GM18517 (cell line): Measurements from ENCODE around the gene MAP1LC3B.
"Not testable (repeated sequence)": the region's sequence is repeated elsewhere in the genome, so short reads cannot be mapped to it uniquely, and the experiment has no call there.

Experiments
- ATAC-seq: cut with Tn5 transposase; IDR thresholded peaks from one replicate; pipeline ENCODE4 v1.9.1; 2021; ENCODE audit warnings: mild to moderate bottlenecking, moderate library complexity; ENCODE audit not compliant: unreplicated experiment

The MAP1LC3B gene

DNA sequence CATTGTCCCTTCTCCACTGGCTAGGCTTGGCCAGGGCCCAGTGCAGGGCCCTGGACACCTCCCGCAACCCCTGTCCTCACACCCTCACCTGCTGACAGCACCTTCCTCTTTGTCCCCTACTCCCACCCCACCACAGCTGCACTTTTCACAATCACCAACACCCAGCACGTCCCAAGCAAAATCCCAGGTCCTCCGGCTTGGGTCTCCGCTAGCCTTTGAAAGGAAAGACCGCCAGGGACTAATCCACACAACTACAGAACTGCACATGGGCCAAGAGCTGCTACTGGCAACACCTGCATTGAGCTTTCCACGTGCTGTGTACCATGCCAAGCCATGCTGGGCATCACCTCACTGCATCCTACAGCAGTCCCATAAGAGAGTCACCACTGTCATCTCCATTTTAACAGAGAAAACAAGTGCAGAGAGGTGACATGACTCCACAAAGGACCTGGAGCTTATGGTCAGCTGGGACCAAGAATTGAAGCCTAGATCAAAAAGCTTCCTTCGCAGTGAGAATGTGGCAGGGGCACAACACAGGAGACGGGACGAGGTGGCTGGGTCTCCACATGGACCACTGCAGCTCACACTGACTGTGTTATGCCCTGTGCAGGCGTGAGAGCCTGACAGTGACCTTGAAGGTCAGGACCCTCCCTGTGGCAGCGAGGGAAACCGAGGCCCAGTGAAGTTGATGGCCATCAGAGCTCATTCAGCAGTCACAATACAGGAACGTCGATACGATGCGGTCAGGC lies 31.1 kb upstream of the MAP1LC3B start:
- ATAC-seq = no peak

DNA sequence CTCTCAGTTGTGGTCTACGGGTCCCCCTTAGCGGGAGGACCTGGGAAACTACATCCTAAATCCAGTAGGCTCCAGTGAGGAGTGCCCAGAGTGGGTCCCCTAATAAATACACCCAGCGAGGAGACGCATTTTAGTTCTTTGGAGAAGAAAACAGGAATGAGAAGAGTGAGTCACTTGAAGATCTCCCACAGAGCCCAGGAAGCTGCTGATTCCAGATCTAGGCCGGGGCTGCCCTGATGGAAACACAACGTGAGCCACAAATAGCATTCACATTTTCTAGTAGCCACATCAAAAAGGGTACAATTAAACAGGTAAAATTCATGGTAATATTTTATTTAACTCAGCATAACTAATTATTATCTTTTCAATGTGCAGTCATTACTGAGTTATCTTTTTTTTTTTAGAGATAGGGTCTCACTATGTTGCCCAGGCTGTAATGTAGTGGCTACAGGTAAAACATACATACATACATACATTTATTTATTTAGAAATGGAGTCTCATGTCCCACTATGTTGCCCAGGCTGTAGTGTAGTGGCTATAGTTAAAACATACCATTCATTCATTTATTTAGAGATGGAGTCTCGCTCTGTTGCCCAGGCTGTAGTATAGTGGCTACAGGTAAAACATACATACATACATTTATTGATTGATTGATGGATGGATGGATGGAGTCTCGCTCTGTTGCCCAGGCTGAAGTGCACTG lies 30.1 kb upstream of the MAP1LC3B start:
- no peak for ATAC-seq

DNA sequence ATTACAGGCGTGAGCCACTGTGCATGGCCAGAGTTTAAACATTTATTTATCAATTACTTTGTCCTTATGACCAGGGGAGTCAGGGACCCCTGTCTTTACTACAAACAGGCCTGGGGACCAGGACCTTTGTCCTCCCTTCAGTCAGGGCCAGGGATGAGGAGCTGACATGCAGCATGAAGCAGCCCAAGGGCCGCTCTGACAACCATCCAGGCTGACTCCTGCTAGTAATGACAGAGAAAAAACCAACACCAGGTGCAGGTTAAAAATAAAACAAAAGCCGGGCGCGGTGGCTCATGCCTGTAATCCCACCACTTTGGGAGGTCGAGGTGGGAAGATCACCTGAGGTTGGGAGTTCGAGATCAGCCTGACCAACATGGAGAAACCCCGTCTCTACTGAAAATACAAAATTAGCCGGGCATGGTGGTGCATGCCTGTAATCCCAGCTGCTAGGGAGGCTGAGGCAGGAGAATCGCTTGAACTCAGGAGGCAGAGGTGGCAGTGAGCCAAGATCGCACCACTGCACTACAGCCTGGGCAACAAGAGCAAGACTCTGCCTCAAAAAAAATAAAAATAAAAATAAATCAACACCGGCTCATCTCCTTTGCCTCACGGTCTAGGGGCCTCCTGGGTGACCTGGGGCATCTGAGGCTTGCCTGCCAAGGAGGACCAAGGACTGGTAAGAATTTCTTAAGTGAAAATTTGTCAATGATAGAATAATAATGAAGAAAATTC lies 29.1 kb upstream of the MAP1LC3B start:
- ATAC-seq = not testable (repeated sequence)

DNA sequence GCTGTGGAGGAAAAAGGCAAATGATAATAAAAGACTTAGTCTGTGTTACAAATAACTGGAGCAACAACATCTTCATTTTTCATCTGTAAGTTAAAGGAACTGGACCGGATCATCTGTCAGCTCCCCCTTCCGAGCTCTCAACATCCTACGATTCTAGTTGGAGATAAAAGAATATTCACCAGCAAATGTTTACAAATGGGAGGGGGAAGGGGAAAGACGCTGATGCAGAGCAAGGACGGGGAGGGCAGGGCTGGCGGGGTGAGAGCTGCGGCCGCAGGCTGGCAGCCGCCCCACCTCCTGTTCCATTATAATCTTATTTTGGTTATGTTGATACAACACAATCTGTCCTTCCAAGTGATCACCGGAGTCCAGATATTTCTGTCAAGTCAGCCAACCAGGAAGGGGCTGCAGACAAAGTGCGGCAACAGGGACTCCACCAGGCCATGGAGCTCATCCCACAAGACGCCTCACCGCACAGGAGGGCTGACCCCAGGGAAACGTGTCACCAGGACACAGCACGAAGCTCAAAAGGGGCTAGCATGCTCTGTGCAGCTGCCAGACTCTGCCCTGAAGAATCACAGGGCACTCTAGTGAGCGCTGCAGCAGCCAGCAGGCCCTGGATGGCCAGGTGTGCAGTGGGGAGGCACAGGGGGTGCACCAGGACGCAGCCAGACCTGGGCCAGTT lies 28.2 kb upstream of the MAP1LC3B start:
- no peak for ATAC-seq

DNA sequence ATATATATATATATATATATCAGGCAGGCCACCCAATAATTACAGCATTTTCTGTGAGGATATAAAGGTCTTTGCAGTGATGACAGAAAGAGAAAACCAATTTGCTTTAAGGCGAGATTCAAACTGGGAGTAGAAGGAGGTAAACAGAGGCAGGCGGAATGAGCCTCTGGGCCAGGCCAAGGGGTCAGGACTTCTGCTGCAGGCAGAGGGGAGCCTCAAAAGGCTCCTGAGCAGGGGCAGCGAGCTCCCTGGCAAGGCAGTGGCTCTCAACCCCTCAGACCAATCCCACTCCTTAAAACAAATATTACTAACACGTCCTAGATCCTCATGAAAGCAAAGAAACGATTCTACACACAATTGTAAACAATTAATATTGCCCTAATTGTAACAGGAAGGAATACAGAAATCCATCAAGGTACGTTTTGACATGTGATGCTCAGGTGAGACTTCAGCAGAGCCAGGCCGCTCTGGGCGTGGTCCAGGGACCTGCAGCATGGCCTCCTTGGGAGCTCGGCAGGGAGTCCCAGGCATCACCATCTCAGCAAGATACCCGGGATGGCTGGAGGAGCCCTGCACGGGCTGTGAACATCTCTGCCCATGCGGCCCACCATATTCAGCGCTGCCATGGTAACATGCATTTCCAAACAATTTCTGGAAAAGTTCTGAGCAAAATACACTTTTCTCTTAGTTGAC lies 27.0 kb upstream of the MAP1LC3B start:
- no peak for ATAC-seq

DNA sequence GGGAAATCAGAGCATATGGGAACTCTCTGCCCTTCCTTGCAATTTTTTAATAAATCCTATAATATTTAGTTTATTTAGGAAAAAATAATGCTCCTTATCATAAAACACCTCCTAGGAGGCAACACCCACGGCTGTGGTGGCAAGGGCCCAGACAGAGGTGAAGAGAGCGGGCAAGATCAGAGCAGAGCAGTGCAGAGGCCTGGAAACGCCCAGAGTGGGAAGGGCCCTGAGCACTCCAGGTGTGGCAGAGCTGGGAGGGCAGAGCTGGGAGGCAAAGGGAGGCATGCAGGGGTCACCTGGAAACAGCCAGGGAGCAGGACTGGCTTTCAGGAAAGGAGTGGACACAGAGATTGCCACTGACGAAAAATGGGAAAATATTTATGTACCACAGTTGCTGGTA lies 25.8 kb upstream of the MAP1LC3B start:
- ATAC-seq = no peak

DNA sequence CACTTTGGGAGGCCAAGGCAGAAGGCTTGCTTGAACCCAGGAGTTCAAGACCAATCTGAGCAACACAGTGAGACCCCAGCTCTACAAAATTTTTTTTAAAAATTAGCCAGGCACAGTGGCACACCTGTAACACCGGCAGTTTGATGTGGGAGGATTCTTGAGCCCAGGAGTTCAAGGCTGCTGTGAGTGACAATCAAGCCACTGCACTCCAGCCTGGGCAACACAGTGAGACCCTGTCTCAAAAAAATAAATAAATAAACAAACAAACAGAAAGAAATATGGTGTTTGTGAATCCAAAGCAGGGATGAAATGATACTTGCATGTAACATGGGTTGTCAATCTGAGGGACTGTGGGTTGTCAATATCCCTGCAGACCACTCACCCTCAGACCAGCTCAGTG lies 25.2 kb upstream of the MAP1LC3B start:
- no peak for ATAC-seq

DNA sequence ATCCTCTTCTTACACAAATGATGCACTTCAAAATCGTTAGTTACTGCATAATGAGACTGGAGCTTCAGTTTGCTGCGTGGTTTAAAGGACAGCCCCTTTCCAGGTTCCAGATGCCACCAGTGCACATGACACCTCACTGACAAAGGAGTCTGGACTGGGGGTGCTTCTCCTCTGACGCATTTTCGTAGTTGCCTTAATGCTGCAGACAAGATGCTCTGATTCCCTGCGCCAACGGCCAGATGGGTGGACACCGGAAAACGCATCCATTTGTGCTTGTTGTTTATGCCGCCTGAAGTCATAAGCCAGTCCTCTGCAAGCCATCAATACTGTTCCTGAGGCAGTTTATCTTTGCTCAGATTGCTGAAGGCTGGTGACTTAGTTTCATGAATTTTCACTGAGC lies 24.6 kb upstream of the MAP1LC3B start:
- ATAC-seq = no peak

DNA sequence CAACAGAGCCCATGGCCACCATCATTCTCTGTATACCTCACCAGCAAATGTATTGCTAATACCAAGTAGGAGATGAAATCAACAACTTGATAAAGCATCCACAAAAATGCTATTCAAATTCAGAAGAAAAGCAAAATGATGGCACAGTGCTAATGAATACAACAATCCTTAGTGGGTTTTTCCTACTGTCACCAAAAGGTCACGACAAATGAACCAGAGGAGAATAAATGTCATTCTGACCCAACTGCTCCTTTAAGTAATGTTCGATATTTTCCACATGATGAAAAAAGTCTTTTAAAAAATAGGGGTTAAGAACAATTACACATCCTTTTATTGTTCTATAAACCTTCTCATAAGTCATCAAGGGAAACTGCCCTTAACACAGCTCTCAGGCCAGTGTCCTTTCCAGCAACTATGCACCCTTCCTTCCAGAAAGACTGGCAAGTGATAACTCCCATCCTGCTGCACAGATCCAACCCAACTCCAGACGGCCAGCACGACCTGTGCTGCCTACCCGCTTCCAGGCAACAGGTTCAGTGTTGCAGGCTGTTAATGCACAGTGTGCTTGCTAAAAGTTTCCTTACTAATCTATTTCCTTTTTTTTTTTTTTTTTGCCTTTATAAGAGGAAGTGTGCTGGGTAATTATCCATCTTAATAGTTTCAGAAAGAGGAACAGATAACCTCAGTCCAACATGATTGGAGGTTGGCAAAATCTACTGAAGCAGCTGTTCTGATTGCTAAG lies 23.9 kb upstream of the MAP1LC3B start:
- ATAC-seq = no peak

DNA sequence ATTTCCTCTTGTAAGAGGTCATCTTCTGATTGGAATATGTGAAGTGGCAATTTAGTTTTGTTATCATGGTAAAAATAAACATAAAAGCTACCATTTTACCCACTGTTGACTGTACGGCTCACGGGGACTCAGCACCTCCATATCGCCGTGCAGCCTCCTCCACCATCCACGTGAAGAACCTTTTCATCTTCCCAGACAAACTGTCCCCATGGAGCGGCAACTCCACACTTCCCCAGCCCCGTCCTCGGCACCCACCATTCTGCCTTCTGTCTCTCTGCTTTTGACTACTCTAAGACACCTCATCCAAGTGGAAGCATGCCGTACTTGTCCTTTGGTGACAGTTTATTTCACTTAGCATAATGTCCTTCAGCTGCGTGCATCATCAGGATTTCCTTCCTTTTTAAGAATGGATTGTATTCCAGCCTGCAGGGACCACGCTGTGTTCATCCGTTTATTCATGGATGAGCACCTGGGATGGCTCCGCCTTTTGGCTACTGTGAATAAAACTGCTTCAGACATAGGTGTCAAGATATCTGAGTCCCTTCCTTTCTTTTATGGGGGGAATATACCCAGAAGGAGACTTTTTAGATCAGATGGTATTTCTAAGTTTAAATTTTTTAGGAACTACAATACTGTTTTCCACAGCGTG lies 22.9 kb upstream of the MAP1LC3B start:
- no peak for ATAC-seq

DNA sequence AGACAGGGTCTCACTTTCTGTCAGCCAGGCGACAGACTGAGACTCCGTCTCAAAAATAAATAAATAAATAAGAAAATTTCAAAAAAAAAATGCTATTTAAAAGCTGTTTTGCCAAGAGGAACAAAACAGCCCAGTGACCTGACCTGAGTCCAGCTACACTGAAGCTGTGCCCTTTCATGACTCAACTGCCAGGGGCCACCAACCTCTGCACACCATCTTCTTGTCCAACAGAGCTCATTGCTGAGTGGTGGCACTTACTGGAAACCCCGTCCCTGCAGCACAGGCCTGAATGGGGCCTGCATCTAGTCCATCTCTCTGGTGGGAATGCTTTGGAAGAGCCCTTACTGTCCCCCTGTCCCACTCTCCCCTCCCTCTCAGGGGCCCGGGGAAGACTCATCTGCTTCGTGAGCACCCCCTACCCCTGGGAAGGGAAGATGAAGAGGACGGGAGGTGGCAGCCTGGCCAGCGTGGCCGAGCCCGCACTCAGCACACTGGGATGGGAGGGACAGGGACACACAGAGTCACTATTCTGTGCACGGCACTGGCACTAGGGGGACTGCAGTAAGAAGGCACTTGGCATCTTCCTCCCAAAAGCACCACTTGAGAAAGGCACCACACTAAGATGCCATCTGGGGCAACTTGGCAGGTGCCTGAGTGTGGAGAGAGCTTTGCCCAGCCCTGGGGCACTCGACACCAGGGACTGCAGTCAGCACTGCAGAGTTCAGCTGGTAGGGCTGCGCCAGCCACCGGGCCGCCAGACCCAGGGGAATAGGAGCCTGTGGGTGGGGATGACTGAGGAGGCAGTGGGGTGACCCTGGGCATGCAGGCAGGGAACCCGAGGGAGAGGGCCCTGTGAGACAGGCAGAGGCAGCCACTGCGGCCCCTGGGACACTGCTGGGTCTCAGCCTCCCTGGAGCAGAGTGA lies 22.1 kb upstream of the MAP1LC3B start:
- no peak for ATAC-seq

DNA sequence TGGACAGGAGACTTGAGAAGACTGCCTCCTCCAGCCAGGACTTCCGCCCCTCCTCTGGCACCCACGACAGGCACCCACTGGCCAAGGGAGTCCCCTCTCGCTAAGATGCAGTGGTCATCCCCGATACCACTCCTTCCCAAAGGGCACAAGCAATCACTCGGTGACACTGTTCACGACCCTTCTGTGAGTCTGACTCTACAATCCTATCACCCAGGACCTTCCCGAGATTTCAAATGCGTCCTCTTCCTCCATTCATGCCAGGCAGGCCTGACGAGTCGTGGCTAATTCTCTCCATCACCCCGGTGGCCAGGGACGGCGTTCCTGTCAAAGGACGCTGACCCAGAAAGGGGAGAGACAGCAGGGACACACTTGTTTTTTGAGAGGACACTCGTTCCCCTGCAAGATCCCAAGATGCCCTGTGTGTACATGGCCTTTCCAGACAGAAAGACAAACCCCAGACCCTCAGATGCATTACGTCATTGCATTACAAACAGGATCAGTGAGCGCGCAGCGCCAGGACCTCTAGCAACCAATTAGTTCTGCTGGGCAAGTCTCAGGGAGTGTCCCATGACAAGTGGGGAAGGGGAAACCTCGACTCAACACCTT lies 20.8 kb upstream of the MAP1LC3B start:
- no peak for ATAC-seq

DNA sequence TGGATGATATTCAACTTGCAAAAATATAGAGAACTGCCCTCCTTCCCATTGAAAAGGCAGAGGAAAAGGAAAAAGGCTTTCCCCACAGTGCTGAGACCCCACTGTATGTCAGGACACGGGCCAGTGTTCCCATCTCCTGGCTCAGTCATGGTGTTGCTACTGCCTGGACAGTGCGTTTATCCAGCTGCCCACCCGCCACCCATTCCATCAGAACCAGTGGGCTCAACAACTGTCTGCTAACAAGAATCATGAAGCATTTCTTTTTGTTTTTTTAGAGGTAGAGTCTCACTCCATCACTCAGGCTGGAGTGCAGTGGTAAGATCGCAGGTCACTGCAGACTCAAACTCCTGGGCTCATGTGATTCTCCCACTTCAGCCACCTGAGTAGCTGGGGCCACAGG lies 19.8 kb upstream of the MAP1LC3B start:
- ATAC-seq = no peak

DNA sequence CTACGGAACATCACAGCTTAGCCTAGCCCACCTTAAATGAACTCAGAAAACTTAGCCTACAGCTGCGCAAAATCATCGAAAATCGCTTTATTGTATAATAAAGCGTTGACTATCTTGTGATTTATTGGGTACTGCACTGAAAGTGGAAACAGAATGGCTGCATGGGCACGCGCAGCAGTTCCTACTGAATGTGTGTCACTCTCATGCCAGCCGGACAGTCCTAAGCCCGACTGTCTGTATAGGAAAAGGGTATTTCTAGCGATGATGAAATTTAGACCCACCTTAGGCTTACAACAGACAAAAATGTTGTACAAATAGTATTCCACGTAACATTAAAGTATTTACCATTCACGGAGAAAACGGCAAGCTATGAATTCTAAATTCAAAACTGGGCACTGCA lies 17.8 kb upstream of the MAP1LC3B start:
- no peak for ATAC-seq

DNA sequence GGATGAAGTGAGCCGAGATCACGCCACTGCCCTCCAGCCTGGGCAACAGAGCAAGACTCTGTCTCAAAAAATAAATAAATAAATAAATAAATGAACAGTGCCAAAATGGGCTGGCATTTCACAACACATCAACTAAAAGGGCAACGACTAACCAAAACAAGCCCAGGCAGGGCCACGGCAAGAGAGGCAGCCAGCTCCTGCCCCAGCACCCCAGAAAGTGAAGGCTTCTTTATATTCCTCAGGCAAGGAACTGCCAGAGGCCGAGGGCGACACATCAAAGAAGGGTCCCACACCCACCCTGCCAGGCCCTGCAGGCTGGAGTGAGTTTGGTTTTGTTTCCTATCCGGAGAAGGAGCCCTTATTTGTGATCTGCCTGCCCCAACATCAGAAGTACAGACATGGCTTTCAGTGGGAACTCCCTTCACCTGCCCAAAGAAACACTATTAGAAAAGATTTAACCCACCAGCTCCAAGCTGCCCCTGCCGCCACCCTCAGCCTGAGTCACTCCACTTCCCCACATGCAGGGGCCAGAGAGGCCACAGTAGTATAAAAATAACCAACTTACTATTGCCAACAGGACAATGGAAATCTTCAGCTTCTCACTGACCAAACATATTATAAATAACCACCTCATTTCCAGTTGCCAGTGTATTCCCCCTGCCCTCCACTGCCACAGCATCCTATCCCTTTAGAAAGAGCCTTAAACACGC lies 16.6 kb upstream of the MAP1LC3B start:
- ATAC-seq = no peak

DNA sequence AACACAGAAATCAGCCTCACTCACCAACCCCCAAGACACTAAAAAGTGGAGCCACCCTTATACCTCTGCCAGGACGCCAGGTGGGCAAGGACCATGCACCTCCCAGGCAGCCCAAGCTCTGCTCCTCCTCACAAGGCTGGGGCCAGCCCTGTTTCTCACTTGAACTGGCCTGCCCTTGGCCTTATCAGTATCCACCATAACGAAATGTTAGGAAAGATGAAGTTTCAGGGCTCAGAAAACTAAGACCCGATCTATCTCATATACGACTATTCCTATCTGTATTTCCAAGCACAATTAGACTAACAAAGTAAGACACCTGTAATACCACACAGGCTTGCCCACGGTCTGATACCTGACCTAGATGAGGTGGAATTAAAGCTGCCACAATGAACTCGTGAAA lies 15.5 kb upstream of the MAP1LC3B start:
- ATAC-seq = no peak

DNA sequence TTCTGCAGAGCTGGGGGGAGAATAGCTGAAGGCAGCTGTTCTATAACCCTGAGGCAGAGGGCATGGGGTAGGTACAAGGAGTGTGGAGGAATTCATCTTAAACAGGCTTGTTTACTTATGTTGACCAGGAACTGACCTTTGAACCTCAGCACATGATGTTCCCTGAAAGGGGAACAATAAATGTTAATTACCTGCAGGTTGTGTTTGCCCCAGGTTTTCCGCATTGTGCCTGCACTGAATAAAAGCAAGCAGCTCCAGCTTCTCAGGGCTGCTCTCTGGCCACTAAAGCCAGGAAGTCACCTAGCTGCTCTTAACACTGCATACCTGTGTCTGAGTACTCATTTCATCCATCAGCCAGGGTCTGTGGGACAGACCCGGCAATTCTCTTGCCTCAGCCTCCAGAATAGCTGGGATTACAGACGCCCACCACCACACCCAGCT lies 12.8 kb upstream of the MAP1LC3B start:
- ATAC-seq = not testable (repeated sequence)
